ENCODE results near the gene TMEM258. TPM values are rescaled to one million over a fixed set of nuclear protein-coding genes. Genes with fewer than 3 reads are reported as not detected.

The TMEM258 gene
- total and polyA plus RNA-seq, 9 of the 15 experiments (the other 6 are each of a cell fraction or from before 2014, with no cell fraction given) = 97.2 to 856 (median 231) TPM

- TF ChIP-seq, protein P1, sequence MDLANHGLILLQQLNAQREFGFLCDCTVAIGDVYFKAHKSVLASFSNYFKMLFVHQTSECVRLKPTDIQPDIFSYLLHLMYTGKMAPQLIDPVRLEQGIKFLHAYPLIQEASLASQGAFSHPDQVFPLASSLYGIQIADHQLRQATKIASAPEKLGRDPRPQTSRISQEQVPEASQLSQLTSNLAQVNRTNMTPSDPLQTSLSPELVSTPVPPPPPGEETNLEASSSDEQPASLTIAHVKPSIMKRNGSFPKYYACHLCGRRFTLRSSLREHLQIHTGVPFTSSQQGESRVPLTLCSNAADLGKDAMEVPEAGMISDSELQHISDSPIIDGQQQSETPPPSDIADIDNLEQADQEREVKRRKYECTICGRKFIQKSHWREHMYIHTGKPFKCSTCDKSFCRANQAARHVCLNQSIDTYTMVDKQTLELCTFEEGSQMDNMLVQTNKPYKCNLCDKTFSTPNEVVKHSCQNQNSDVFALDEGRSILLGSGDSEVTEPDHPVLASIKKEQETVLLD (IDR thresholded peaks at IDR 0.05) = no peak
- TF ChIP-seq HDGF (IDR thresholded peaks at IDR 0.05) (no peak), ZNF785 (CRISPR knock-in tag; IDR thresholded peaks at IDR 0.05) (no peak), RBBP5 (IDR thresholded peaks at IDR 0.05; ENCODE audit: borderline replicate concordance, insufficient read depth, low read length, poor library complexity, severe bottlenecking) (no peak), JUN (IDR thresholded peaks at IDR 0.05; ENCODE audit: borderline replicate concordance, low read depth, low read length) (no peak), JUN (CRISPR knock-in tag; IDR thresholded peaks at IDR 0.05; ENCODE audit: borderline replicate concordance) (no peak), FUS (optimal IDR thresholded peaks at IDR 0.05; ENCODE audit: low read depth, low read length) (no peak), GABPA (tag; conservative IDR thresholded peaks at IDR 0.05; ENCODE audit: low read depth) (peak; percentile 49; the same call in 1 of the 2 replicates), ZNF347 (CRISPR knock-in tag; IDR thresholded peaks at IDR 0.05; ENCODE audit: low read depth) (no peak), ZNF444 (CRISPR knock-in tag; IDR thresholded peaks at IDR 0.05) (no peak), TCF3 (CRISPR knock-in tag; IDR thresholded peaks at IDR 0.05) (no peak; the same call in 1 of the 2 replicates), PTBP1 (IDR thresholded peaks at IDR 0.05; ENCODE audit: low read depth, low read length) (no peak), ZKSCAN3 (CRISPR knock-in tag; IDR thresholded peaks at IDR 0.05) (no peak), NR3C1 (CRISPR knock-in tag; IDR thresholded peaks at IDR 0.05) (no peak), BCL6 (CRISPR knock-in tag; IDR thresholded peaks at IDR 0.05) (no peak), GATAD2B (IDR thresholded peaks at IDR 0.05; ENCODE audit: borderline replicate concordance) (no peak), STAG1 (CRISPR knock-in tag; IDR thresholded peaks at IDR 0.05; ENCODE audit: borderline replicate concordance) (peak; percentile 57; the same call in 1 of the 2 replicates), PCBP2 (IDR thresholded peaks at IDR 0.05; ENCODE audit: low read depth, low read length, poor library complexity, severe bottlenecking) (no peak), PHF20 (IDR thresholded peaks at IDR 0.05; ENCODE audit: partially characterized antibody) (peak; percentile 52), JUNB (CRISPR knock-in tag; conservative IDR thresholded peaks at IDR 0.05) (no peak)
- TF ChIP-seq, protein P2, sequence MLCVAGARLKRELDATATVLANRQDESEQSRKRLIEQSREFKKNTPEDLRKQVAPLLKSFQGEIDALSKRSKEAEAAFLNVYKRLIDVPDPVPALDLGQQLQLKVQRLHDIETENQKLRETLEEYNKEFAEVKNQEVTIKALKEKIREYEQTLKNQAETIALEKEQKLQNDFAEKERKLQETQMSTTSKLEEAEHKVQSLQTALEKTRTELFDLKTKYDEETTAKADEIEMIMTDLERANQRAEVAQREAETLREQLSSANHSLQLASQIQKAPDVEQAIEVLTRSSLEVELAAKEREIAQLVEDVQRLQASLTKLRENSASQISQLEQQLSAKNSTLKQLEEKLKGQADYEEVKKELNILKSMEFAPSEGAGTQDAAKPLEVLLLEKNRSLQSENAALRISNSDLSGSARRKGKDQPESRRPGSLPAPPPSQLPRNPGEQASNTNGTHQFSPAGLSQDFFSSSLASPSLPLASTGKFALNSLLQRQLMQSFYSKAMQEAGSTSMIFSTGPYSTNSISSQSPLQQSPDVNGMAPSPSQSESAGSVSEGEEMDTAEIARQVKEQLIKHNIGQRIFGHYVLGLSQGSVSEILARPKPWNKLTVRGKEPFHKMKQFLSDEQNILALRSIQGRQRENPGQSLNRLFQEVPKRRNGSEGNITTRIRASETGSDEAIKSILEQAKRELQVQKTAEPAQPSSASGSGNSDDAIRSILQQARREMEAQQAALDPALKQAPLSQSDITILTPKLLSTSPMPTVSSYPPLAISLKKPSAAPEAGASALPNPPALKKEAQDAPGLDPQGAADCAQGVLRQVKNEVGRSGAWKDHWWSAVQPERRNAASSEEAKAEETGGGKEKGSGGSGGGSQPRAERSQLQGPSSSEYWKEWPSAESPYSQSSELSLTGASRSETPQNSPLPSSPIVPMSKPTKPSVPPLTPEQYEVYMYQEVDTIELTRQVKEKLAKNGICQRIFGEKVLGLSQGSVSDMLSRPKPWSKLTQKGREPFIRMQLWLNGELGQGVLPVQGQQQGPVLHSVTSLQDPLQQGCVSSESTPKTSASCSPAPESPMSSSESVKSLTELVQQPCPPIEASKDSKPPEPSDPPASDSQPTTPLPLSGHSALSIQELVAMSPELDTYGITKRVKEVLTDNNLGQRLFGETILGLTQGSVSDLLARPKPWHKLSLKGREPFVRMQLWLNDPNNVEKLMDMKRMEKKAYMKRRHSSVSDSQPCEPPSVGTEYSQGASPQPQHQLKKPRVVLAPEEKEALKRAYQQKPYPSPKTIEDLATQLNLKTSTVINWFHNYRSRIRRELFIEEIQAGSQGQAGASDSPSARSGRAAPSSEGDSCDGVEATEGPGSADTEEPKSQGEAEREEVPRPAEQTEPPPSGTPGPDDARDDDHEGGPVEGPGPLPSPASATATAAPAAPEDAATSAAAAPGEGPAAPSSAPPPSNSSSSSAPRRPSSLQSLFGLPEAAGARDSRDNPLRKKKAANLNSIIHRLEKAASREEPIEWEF (CRISPR knock-in tag; IDR thresholded peaks at IDR 0.05) = no peak
- TF ChIP-seq, protein P3, sequence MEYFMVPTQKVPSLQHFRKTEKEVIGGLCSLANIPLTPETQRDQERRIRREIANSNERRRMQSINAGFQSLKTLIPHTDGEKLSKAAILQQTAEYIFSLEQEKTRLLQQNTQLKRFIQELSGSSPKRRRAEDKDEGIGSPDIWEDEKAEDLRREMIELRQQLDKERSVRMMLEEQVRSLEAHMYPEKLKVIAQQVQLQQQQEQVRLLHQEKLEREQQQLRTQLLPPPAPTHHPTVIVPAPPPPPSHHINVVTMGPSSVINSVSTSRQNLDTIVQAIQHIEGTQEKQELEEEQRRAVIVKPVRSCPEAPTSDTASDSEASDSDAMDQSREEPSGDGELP (CRISPR knock-in tag; IDR thresholded peaks at IDR 0.05; ENCODE audit: borderline replicate concordance) = peak; percentile 93
Observed at GRCh38 chr11:61747192-61747966, 45.0 kb downstream of the TMEM258 start (continued).

All from K562 (cell line).